Testis (tissue), 2 donors: Measurements from ENCODE around the gene OR10G3.

Source experiments
- POLR2A ChIP-seq: fragments of 450-650 bp; IDR thresholded peaks from one replicate; pipeline ENCODE4 v1.6.1; 2017; ENCODE audit warnings: antibody characterized with exemption, mild to moderate bottlenecking, moderate library complexity
- TF ChIP-seq, protein P1 (sequence below), 3 experiments: fragments of 450-650 bp in 2 of 3; fragments of 200-600 bp in 1 of 3; sonication (generic) in 1 of 3; IDR thresholded peaks; one replicate each; pipeline ENCODE4 v1.5.1; 2016 to 2019; ENCODE audit warnings: antibody characterized with exemption in 3 of 3, mild to moderate bottlenecking in 2 of 3, moderate library complexity in 1 of 3

DNA sequence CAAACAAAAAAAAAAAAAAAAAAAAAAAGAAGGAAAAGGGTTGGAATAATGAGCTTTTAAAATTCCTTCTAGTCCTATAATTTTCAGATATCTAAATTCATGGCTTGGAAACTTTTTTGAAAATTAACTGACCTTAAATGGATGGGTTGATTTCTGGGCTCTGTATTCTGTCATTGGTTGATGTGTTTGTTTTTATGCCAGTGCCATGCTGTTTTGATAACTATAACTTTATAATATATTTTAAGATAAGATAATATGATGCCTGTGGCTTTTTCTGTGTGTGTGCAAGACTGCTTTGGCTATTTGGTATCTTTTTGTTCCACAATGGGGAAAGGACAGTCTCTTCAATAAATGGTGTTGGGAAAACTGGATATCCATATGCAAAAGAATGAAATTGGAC is 7.3 kb downstream of the OR10G3 start:
- TF ChIP-seq POLR2A = no peak
- TF ChIP-seq, protein P1, sequence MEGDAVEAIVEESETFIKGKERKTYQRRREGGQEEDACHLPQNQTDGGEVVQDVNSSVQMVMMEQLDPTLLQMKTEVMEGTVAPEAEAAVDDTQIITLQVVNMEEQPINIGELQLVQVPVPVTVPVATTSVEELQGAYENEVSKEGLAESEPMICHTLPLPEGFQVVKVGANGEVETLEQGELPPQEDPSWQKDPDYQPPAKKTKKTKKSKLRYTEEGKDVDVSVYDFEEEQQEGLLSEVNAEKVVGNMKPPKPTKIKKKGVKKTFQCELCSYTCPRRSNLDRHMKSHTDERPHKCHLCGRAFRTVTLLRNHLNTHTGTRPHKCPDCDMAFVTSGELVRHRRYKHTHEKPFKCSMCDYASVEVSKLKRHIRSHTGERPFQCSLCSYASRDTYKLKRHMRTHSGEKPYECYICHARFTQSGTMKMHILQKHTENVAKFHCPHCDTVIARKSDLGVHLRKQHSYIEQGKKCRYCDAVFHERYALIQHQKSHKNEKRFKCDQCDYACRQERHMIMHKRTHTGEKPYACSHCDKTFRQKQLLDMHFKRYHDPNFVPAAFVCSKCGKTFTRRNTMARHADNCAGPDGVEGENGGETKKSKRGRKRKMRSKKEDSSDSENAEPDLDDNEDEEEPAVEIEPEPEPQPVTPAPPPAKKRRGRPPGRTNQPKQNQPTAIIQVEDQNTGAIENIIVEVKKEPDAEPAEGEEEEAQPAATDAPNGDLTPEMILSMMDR (IDR thresholded peaks at IDR 0.05) = no peak
